Astrocyte of the spinal cord (primary cell): ENCODE results near the gene UBA1.

ENCODE experiments used
- DNase-seq: peaks from one replicate; pipeline ENCODE4 v3.0.0; 2011; ENCODE audit warnings: low read depth, low spot score
- H3K4me3 ChIP-seq: 2 replicates; pipeline ENCODE4 v1.5.1; 2011; ENCODE audit warnings: low read depth, mild to moderate bottlenecking, low read length, moderate library complexity
- CTCF ChIP-seq: IDR thresholded peaks from 2 replicates; pipeline ENCODE4 v1.5.1; 2012; ENCODE audit warnings: low read depth, mild to moderate bottlenecking, low read length, inconsistent platforms
- in situ Hi-C: cut with HindIII; loops from 2 replicates; pipeline ENCODE4 v1.10.0; 2017; ENCODE audit warnings: low sequenced_read_pairs

UBA1 gene

GRCh38 chrX:47186096-47186740, 7.4 kb upstream of the UBA1 start:
- no peak for DNase-seq
- in situ Hi-C loops, result no loop called here
- no peak for TF ChIP-seq CTCF
- no peak overlapping the region for H3K4me3 ChIP-seq

GRCh38 chrX:47187106-47187677, 6.4 kb upstream of the UBA1 start:
- no peak overlapping the region for H3K4me3 ChIP-seq
- no peak for TF ChIP-seq CTCF
- no peak for DNase-seq
- in situ Hi-C loops, result no loop called here

- in situ Hi-C loops, result no loop called here
- DNase-seq, result no peak
- H3K4me3 ChIP-seq, result no peak overlapping the region
- no peak for TF ChIP-seq CTCF
Observed at GRCh38 chrX:47189906-47190305, 3.7 kb upstream of the UBA1 start.

- TF ChIP-seq CTCF, result no peak
- H3K4me3 ChIP-seq, result peak overlapping the region; percentile 60
- in situ Hi-C loops, result no loop called here
- peak; percentile 92 for DNase-seq
Observed at GRCh38 chrX:47190445-47191269, 3.0 kb upstream of the UBA1 start.

- DNase-seq, result no peak
- peak overlapping the region; percentile 60 for H3K4me3 ChIP-seq
- no peak for TF ChIP-seq CTCF
- in situ Hi-C loops, result no loop called here
Observed at GRCh38 chrX:47191331-47191730, 2.3 kb upstream of the UBA1 start.

- in situ Hi-C loops, result no loop called here
- peak overlapping the region; percentile 60 for H3K4me3 ChIP-seq
- no peak for DNase-seq
- no peak for TF ChIP-seq CTCF
Observed at GRCh38 chrX:47191806-47192401, 1.7 kb upstream of the UBA1 start.
